Renal pelvis (tissue), 4 donors: ENCODE results near the gene GNG7. TPM values are rescaled to one million over a fixed set of nuclear protein-coding genes. Genes with fewer than 3 reads are reported as not detected.
"Not testable (repeated sequence)": the region's sequence is repeated elsewhere in the genome, so short reads cannot be mapped to it uniquely, and the experiment has no call there.

Source experiments
- DNase-seq: peaks from one replicate; pipeline ENCODE4 v3.0.0-alpha.2; 2013
- polyA plus RNA-seq, 3 donors: library from polyadenylated mRNA; unstranded; fragments of 120-200 nt; gene quantifications; one replicate each; pipeline ENCODE4 v1.2.1, GENCODE V29; 2013; ENCODE audit not compliant: insufficient read length in 3 of 3

The GNG7 gene
- polyA plus RNA-seq, 3 donors: 6.5 to 7.3 (median 6.8) TPM

GRCh38 chr19:2578901-2579677 is 123.4 kb downstream of the GNG7 start:
- peak; percentile 87 for DNase-seq

GRCh38 chr19:2578391-2578890 is 124.1 kb downstream of the GNG7 start:
- DNase-seq: no peak

DNA sequence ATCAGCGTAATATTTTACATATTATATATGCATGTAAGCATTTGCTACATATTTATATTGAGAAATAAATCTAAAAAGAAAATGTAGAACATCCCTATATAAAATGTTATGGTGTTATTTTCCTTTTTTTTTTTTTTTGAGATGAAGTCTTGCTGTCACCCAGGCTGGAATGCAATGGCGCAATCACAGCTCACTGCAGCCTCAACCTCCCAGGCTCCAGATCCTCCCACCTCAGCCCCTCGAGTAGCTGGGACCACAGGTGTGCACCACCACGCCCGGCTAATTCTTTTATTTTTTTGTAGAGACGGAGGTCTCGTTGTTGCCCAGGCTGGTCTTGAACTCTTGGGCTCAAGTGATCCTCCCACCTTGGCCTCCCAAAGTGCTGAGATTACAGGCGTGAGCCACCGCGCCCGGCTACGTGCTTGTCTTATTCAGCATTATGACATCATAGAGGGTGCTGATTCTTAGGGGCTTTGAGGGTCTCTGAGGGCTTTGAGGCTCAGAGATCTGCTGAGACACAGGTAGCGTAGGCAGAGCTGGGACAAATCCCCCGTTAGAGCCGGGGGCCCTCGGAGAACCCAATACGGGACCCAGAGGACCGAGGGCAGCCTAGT is 124.7 kb downstream of the GNG7 start:
- no peak for DNase-seq

- DNase-seq: no peak
Measured at GRCh38 chr19:2575734-2576481, 126.6 kb downstream of the GNG7 start.

- no peak for DNase-seq
Measured at GRCh38 chr19:2574971-2575630, 127.4 kb downstream of the GNG7 start.

GRCh38 chr19:2574478-2574931 is 128.0 kb downstream of the GNG7 start:
- no peak for DNase-seq

DNA sequence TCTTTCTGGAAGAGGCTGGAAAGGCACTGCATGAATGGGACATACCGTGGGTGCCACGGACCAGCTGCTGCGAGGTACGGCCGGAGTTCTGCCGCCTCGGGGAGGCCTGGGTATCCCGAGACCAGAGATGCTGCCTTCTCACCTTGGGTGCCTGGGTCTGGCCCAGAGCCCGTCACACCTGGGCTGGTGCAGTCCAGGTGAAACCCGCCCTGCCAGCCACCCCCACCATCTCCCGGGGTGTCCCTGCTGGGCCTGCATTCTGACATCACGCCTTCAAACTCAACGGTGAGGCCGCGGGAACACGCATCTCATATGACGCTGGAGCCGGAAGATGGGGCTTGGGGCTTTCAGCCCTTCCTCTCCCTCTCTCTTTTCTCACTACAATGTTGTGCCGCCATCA is 128.6 kb downstream of the GNG7 start:
- DNase-seq: no peak

DNA sequence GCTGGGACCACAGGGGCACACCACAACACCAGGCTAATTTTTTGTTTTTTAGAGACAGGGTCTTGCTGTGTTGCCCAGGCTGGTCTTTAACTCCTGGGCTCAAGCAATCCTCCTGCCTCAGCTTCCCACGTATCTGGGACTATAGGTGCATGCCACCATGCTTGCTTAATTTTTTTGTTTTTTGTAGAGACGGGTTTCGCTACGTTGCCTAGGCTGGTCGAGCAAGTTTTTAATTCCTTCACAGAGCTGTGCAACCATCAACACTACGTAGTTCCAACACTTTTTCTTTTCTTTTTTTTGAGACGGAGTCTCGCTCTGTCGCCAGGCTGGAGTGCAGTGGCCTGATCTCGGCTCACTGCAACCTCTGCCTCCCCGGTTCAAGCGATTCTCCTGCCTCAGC is 130.3 kb downstream of the GNG7 start:
- not testable (repeated sequence) for DNase-seq

DNA sequence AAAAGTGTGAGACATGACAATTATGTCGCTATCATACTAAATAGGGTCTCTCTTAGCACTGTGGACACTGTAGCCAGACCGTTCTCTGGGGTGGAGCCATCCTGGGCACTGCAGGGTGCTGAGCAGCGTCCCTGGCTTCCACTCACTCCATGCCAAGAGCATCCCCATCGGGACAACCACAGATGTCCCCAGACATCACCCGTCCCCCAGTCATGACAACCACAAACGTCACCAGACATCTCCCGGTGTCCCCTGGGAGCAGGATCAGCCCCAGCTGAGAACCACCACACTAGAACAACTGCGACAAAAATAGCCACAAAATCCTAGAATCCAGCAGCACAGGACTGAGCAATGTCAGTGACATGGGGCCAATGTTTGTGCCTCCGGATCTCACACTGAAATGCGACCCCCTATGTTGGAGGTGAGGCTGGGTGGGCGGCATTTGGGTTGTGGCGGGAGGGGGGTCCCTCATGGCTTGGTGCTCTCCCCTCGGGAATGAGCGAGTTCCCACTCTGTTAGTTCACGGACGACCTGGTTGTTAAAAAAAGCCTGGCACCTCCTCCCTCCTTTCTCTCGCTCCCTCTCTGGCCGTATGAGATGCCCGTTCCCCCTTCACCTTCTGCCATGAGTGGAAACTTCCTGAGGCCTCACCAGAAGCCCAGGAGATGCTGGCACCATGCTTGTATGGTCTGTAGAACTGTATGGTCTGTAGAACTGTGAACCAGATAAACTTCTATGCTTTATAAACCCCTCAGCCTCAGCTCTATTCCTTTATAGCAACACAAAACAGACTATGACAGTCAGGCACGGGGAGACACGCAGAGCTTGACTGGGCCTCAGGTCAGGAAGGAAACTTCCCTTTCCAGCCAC is 132.7 kb downstream of the GNG7 start:
- DNase-seq: no peak

GRCh38 chr19:2567996-2568395 is 134.5 kb downstream of the GNG7 start:
- no peak for DNase-seq

DNA sequence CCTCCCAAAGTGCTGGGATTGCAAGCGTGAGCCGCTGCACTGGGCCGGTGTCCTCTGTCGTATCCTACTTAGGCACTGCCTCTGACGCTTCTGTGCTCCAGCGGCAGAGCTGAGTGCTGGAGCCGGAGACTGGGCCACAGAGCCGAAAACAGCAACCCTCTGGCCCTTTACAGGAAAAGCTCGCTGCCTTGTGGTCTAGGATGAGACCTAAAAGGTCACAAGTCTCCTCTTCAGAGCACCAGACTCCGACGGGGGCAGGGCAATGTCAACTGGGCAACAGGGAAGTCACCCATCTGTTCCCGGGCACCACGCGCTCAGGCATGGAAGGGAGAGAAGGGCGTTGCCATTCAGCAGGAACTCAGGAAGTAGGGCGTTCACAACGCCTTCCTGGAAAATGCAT is 134.9 kb downstream of the GNG7 start:
- no peak for DNase-seq

DNA sequence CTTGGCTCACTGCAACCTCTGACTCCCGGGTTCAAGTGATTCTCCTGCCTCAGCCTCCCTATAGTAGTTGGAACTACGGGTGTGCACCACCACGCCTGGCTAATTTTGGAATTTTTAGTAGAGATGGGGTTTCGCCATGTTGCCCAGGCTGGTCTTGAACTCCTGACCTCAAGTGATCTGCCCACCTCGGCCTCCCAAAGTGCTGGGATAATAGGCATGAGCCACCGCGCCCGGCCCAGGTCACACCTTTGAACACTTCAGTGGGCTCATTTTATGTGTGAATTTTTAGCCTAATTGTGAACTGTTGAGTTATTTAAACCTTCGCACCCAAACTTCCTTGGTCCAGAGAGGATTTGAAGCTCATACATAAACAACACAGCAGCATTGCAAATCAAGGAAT is 138.9 kb downstream of the GNG7 start:
- not testable (repeated sequence) for DNase-seq

GRCh38 chr19:2561895-2562294 is 140.6 kb downstream of the GNG7 start:
- no peak for DNase-seq

DNA sequence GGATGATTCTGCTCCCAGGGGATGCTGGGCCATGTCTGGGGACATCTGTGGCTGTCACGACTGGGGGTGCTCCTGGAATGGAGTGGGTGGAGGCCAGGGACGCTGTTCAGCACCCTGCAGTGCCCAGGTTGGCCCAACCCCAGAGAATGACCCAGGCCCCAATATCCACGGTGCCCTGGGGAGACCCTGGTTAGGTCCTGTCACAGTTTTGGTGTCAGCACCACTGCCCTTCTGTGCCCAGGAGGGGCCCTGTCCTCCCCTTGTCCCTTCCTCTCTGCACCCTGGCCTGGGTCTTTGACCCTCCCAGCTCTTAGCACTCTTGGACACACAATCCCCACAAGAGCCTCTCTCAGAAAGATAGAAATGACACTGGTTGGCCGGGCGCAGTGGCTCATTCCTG is 141.3 kb downstream of the GNG7 start:
- no peak for DNase-seq

GRCh38 chr19:2560369-2560768 is 142.1 kb downstream of the GNG7 start:
- DNase-seq: no peak

GRCh38 chr19:2558543-2558942 is 144.0 kb downstream of the GNG7 start:
- no peak for DNase-seq

DNA sequence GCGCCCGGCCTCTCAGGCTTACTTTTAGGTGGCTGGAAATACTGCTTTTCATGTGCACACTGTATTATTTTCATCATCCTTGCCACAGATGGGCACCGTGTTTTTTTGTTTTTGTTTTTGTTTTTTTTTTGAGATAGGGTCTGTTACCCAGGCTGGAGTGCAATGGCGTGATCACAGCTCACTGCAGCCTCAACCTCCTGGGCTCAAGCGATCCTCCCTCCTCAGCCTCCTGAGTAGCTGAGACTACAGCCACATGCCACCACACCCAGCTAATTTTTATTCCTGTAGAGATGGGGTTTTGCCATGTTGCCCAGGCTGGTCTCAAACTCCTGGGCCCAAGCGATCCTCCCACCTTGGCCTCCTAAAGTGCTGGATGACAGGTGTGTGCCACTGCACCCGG is 144.4 kb downstream of the GNG7 start:
- DNase-seq: not testable (repeated sequence)

- no peak for DNase-seq
Measured at GRCh38 chr19:2557093-2557440, 145.4 kb downstream of the GNG7 start.

GRCh38 chr19:2556221-2557092 is 146.0 kb downstream of the GNG7 start:
- DNase-seq: no peak
